Measurements from ENCODE around the gene SPON2. TPM values are rescaled to one million over a fixed set of nuclear protein-coding genes. Genes with fewer than 3 reads are reported as not detected.

SPON2 gene
- total RNA-seq, 4 donors from 2014 or later, result 2.4 to 14.1 (median 6.6) TPM

DNA sequence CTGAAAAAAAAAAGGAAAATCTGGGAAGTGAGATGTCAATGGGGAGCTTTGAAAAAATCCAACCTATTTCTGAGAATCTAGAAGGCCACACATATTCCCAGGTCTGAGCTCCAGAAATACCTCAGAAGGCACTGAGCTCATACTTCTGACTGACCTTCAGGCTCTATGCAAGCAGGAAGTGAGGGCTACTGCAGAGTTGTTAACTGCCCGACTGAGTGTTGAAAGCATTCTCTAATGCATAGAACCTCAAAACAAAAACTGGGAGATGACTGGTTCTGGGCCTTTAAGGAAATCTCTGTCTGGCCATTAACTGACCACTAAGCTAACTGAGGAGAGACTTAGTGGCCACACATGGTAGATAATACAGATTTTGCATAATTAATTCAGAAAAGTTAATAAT, 7.6 kb upstream of the SPON2 start:
- intact Hi-C loops (cut with DNase I), result no loop called here
- no peak overlapping the region for H3K4me3 ChIP-seq (replicated peaks in 1 of 3)
- no peaks in the 10 kb centered on the region for H3K27me3 ChIP-seq
- H3K4me1 ChIP-seq, result no peaks in the 10 kb centered on the region
- TF ChIP-seq CTCF (IDR thresholded peaks at IDR 0.05), result no peak
- TF ChIP-seq POLR2A (IDR thresholded peaks at IDR 0.05), result no peak
- H3K36me3 ChIP-seq, result no peaks in the 10 kb centered on the region
- 88 to 96% methylated on average over 1 of the region's 1 CpG for WGBS, 2 donors
- DNase-seq, result no peak
- H3K9me3 ChIP-seq, result no peaks in the 10 kb centered on the region
- H3K27ac ChIP-seq, result no peak overlapping the region

DNA sequence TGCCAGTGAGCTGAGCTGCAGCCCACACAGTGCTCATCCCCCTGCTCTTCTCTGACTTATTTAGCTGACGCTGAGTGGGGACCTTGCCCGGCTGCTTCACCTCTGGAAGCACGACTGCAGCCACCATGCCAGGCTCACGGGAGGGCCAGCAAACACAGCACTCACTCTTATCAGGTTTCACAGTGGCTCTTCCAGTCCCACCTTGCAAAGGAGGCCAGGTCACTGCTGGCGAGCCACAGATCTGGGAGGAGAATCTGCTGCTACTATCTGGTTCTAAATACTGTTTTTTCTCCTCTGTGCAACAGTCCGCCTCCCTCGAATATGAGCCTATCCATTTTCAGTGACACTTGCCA, 6.7 kb upstream of the SPON2 start:
- intact Hi-C loops (cut with DNase I), result no loop called here

DNA sequence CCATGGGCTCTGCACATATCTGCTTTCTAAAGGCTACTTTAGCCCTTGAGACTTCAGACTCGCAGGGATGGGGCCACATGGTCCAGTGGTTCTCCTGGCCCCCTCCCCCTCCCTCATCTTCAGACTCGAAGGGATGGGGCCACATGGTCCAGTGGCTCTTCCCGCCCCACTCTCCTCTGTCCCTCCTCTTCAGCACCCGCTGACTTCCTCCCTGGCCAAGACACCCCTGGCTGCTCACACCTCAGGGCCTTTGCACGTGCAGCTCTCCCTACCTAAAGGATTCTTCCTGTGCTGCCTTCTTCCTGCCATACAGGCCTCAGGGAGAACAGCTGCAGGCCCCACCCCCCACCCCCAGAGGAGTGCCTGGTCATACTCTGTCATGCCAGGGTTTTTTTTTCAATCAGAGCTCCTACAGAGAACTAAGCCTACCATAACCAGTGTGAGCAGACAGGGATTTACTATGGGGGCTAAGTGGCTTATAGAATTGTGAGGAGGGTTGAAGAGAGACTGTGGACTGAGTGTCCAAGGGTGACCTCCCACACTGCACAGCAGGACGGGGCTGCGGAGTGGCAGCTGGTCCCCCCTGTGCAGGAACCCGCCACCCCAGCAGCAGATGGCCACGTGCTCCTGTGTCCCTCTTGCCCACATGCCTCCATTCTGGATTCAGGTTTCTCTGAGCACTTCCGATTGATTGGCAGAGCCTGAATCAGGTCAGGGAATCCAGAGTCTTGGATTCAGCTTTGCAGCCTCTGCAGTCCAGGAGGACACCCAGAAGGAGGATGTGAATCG, 6.1 kb upstream of the SPON2 start:
- no peak for DNase-seq
- TF ChIP-seq CTCF (IDR thresholded peaks at IDR 0.05) (no peak), POLR2A (IDR thresholded peaks at IDR 0.05) (no peak)
- no peaks in the 10 kb centered on the region for H3K27me3 ChIP-seq
- H3K4me1 ChIP-seq, result no peaks in the 10 kb centered on the region
- H3K9me3 ChIP-seq, result no peaks in the 10 kb centered on the region
- intact Hi-C loops (cut with DNase I), result no loop called here
- H3K27ac ChIP-seq, result no peak overlapping the region
- H3K4me3 ChIP-seq (replicated peaks in 1 of 3), result no peak overlapping the region
- WGBS, 2 donors, result 75 to 85% methylated on average over 11 of the region's 11 CpGs
- H3K36me3 ChIP-seq, result no peaks in the 10 kb centered on the region

More for the DNA sequence above, 6.7 kb upstream of the SPON2 start:
- no peak overlapping the region for H3K4me3 ChIP-seq (replicated peaks in 1 of 3)
- no peak overlapping the region for H3K27ac ChIP-seq
- H3K27me3 ChIP-seq, result no peaks in the 10 kb centered on the region
- no peaks in the 10 kb centered on the region for H3K9me3 ChIP-seq
- TF ChIP-seq CTCF (IDR thresholded peaks at IDR 0.05) (no peak), POLR2A (IDR thresholded peaks at IDR 0.05) (no peak)
- DNase-seq, result no peak
- no peaks in the 10 kb centered on the region for H3K36me3 ChIP-seq
- WGBS, 2 donors, result 57 to 94% methylated on average over 5 to 7 of the region's 7 CpGs
- H3K4me1 ChIP-seq, result no peaks in the 10 kb centered on the region

GRCh38 chr4:1177274-1178141, 5.1 kb upstream of the SPON2 start:
- Histone ChIP-seq H3K27me3 (peaks cover under 1% of the 10 kb centered on the region), H3K4me3 (replicated peaks in 1 of 3) (no peak overlapping the region), H3K27ac (no peak overlapping the region), H3K4me1 (peaks cover under 1 to 4% of the 10 kb centered on the region in 2 donors), H3K36me3 (no peaks in the 10 kb centered on the region), H3K9me3 (no peaks in the 10 kb centered on the region)
- WGBS, 2 donors, result 85 to 88% methylated on average over 16 to 21 of the region's 28 CpGs
- DNase-seq, result no peak
- TF ChIP-seq POLR2A (IDR thresholded peaks at IDR 0.05) (no peak), CTCF (IDR thresholded peaks at IDR 0.05) (no peak)
- intact Hi-C loops (cut with DNase I), result no loop called here

Data from thyroid gland (tissue), 4 donors.